AG04449 (cell line): ENCODE results near the gene RBM47.

Experiments
- CTCF ChIA-PET: fragments of 350-600 bp; formaldehyde crosslinking; extraction: SDS; loops from one replicate; lab custom pipeline; 2021; ENCODE audit warnings: antibody characterized with exemption; lab: Yijun Ruan, JAX
- POLR2A ChIA-PET: fragments of 400-600, 350-600 bp; formaldehyde crosslinking; extraction: SDS; loops from one replicate; lab custom pipeline; 2020; ENCODE audit warnings: antibody characterized with exemption, inconsistent platforms; lab: Yijun Ruan, JAX
- DNase-seq: peaks from one replicate; pipeline ENCODE4 v3.0.0-alpha.2; 2010; ENCODE audit warnings: low read depth, low spot score
- H3K4me3 ChIP-seq: 2 replicates; pipeline ENCODE4 v1.5.1; 2011; ENCODE audit warnings: low read depth, mild to moderate bottlenecking, control low read depth, low read length
- CTCF ChIP-seq: IDR thresholded peaks from one replicate; pipeline ENCODE4 v1.5.1; 2011; ENCODE audit warnings: mild to moderate bottlenecking, moderate library complexity, low read length, control low read depth, inconsistent platforms; ENCODE audit not compliant: insufficient read depth; ENCODE audit errors: missing control alignments

The RBM47 gene

GRCh38 chr4:40649321-40649720 lies 19.7 kb upstream of the RBM47 start:
- ChIA-PET POLR2A (no interaction called here), CTCF (no interaction called here)
- DNase-seq: no peak
- H3K4me3 ChIP-seq: no peak overlapping the region
- no peak for TF ChIP-seq CTCF

- no peak overlapping the region for H3K4me3 ChIP-seq
- ChIA-PET POLR2A (no interaction called here), CTCF (no interaction called here)
- TF ChIP-seq CTCF: no peak
- no peak for DNase-seq
Observed at GRCh38 chr4:40648742-40649281, 19.1 kb upstream of the RBM47 start.

- DNase-seq: no peak
- ChIA-PET POLR2A (no interaction called here), CTCF (interaction anchor here (0.6 kb wide), 1 partner anchor 329 kb away, joined by 4 read pairs; no protein-coding TSS in a partner anchor)
- no peak overlapping the region for H3K4me3 ChIP-seq
- TF ChIP-seq CTCF: no peak
Observed at GRCh38 chr4:40648131-40648530, 18.5 kb upstream of the RBM47 start.

- CTCF ChIA-PET: no interaction called here
- POLR2A ChIA-PET: no interaction called here
- TF ChIP-seq CTCF: no peak
Observed at GRCh38 chr4:40645586-40645985, 15.9 kb upstream of the RBM47 start.

GRCh38 chr4:40632080-40632479 lies 2.4 kb upstream of the RBM47 start:
- no peak for TF ChIP-seq CTCF
- no peak overlapping the region for H3K4me3 ChIP-seq
- CTCF ChIA-PET: no interaction called here
- POLR2A ChIA-PET: no interaction called here
- no peak for DNase-seq

More at GRCh38 chr4:40645586-40645985, 15.9 kb upstream of the RBM47 start:
- H3K4me3 ChIP-seq: no peak overlapping the region
- no peak for DNase-seq

GRCh38 chr4:40630335-40631021 lies 814 bp upstream of the RBM47 start:
- H3K4me3 ChIP-seq: no peak overlapping the region
- ChIA-PET POLR2A (no interaction called here), CTCF (interaction anchor here (1.9 kb wide), 1 partner anchor 89 kb away, joined by 7 read pairs; no protein-coding TSS in a partner anchor)
- TF ChIP-seq CTCF: no peak
- DNase-seq: no peak
